Left cardiac atrium (tissue), 4 donors: ENCODE results near the gene RICTOR. TPM values are rescaled to one million over a fixed set of nuclear protein-coding genes. Genes with fewer than 3 reads are reported as not detected.
A peak's percentile ranks its signal among the peaks of the same experiment; 100 is the strongest.

ENCODE experiments used
- ATAC-seq, 2 donors: fragments of 200-7000 bp; cut with Tn5 transposase; one replicate each; pipeline ENCODE4 v1.9.1; 2020; ENCODE audit warnings: mild to moderate bottlenecking in 2 of 2, moderate library complexity in 2 of 2
- DNase-seq: peaks from one replicate; pipeline ENCODE4 v3.0.0-alpha.2; 2020
- intact Hi-C, 2 donors: fragments of 100-400 bp; cut with DNase I; formaldehyde crosslinking; loops; one replicate each; pipeline versions ENCODE4 v1.14.1 to v1.15.1; 2022 to 2023
- long read RNA-seq: library from polyadenylated mRNA; unstranded; transcript quantifications from one replicate; pipeline ENCODE4 v2.0.0, GENCODE V29; 2021
- total RNA-seq, 2 donors: library from RNA; stranded (reverse); fragmentation: NEBNext Ultra II Directional; extraction: Animal tissue kit (Norgen Biotek cat#: 25700); gene quantifications; one replicate each; pipeline ENCODE4 v1.2.1, GENCODE V29; 2021
- donor health status: DM: no; HTN: yes; CAD: no.
- donor health status: DM: no; HTN: yes; CAD: no; lungs with severe emphysema.
- donor health status: DM: yes; HTN: yes; CAD: no.
- donor health status: Dilated cardiomyopathy.

RICTOR gene
- 10 to 100 TPM; 22.7 to 28.3 TPM for total RNA-seq
- long read RNA-seq, full-length matches to known transcripts = 2 of 4 reads
- long read RNA-seq, partial matches to known transcripts = 1 of 4 reads
- long read RNA-seq, other reads (novel, unspliced or antisense) = 1 of 4 reads

GRCh38 chr5:39074017-39074814 lies at the start of gene RICTOR:
TSS of gene RICTOR (minus strand) at chr5:39074399. CDS start at chr5:39074377, 22 bp downstream.
- intact Hi-C loops = no loop called here
- peak; percentile 96 to 97 for ATAC-seq
- peak; percentile 94 for DNase-seq

- intact Hi-C loops = no loop called here
- ATAC-seq (no peak), DNase-seq (no peak)
Observed at GRCh38 chr5:39121922-39122321, 47.7 kb upstream of the RICTOR start.

GRCh38 chr5:39121315-39121714 lies 47.1 kb upstream of the RICTOR start:
- ATAC-seq (no peak), DNase-seq (no peak)
- intact Hi-C loops = no loop called here

- intact Hi-C loops = no loop called here
- ATAC-seq (no peak), DNase-seq (no peak)
Observed at GRCh38 chr5:39120052-39120420, 45.8 kb upstream of the RICTOR start.

GRCh38 chr5:39119404-39120051 lies 45.3 kb upstream of the RICTOR start:
- DNase-seq (no peak), ATAC-seq (no peak)
- intact Hi-C loops = no loop called here

- intact Hi-C loops = no loop called here
- no peak for ATAC-seq
- no peak for DNase-seq
Observed at GRCh38 chr5:39118638-39119037, 44.4 kb upstream of the RICTOR start.

- no peak for ATAC-seq
- intact Hi-C loops = no loop called here
Observed at GRCh38 chr5:39117401-39117800, 43.2 kb upstream of the RICTOR start.

GRCh38 chr5:39116344-39117170 lies 42.4 kb upstream of the RICTOR start:
- no peak for ATAC-seq
- intact Hi-C loops = no loop called here
- no peak for DNase-seq

More at GRCh38 chr5:39117401-39117800, 43.2 kb upstream of the RICTOR start:
- no peak for DNase-seq

- ATAC-seq (no peak), DNase-seq (no peak)
- intact Hi-C loops = no loop called here
Observed at GRCh38 chr5:39115644-39116343, 41.6 kb upstream of the RICTOR start.

GRCh38 chr5:39114155-39114554 lies 40.0 kb upstream of the RICTOR start:
- no peak for ATAC-seq

GRCh38 chr5:39113354-39113953 lies 39.3 kb upstream of the RICTOR start:
- intact Hi-C loops = no loop called here
- ATAC-seq = no peak
- no peak for DNase-seq

More at GRCh38 chr5:39114155-39114554, 40.0 kb upstream of the RICTOR start:
- intact Hi-C loops = no loop called here
- DNase-seq = no peak

GRCh38 chr5:39109606-39110005 lies 35.4 kb upstream of the RICTOR start:
- ATAC-seq = no peak
- DNase-seq = no peak
- intact Hi-C loops = no loop called here

- intact Hi-C loops = no loop called here
Observed at GRCh38 chr5:39108987-39109386, 34.8 kb upstream of the RICTOR start.

GRCh38 chr5:39107350-39107749 lies 33.2 kb upstream of the RICTOR start:
- no peak for DNase-seq
- intact Hi-C loops = no loop called here
- ATAC-seq = no peak

More at GRCh38 chr5:39108987-39109386, 34.8 kb upstream of the RICTOR start:
- DNase-seq (no peak), ATAC-seq (no peak)

- DNase-seq (no peak), ATAC-seq (no peak)
- intact Hi-C loops = no loop called here
Observed at GRCh38 chr5:39106322-39106721, 32.1 kb upstream of the RICTOR start.

GRCh38 chr5:39104221-39104620 lies 30.0 kb upstream of the RICTOR start:
- intact Hi-C loops = no loop called here
- DNase-seq = no peak
- ATAC-seq = no peak

GRCh38 chr5:39102684-39103155 lies 28.5 kb upstream of the RICTOR start:
- ATAC-seq = no peak
- DNase-seq = no peak
- intact Hi-C loops = no loop called here

- intact Hi-C loops = no loop called here
- ATAC-seq = no peak
Observed at GRCh38 chr5:39100851-39101396, 26.7 kb upstream of the RICTOR start.

More at GRCh38 chr5:39100851-39101396, 26.7 kb upstream of the RICTOR start:
- DNase-seq = no peak
